GM13977 (cell line): ENCODE measurements around the gene ROBO2.

ENCODE experiments used
- DNase-seq: peaks from one replicate; pipeline ENCODE4 v3.0.0; 2012; ENCODE audit warnings: low spot score
- in situ Hi-C: fragments of 300-500 bp; cut with MboI; formaldehyde crosslinking; loops from one replicate; pipeline ENCODE4 v1.12.0; 2022; ENCODE audit warnings: low sequenced_read_pairs, low pct_unique_long_range_greater_than_20kb, mixed read lengths, inconsistent platforms; ENCODE audit not compliant: unreplicated experiment
- TF ChIP-seq, protein P1 (sequence below): IDR thresholded peaks from 2 replicates; pipeline ENCODE4 v1.5.1; 2012; ENCODE audit warnings: mild to moderate bottlenecking, control low read depth; ENCODE audit not compliant: insufficient read depth; ENCODE audit errors: extremely low read depth, missing control alignments

ROBO2 gene

DNA sequence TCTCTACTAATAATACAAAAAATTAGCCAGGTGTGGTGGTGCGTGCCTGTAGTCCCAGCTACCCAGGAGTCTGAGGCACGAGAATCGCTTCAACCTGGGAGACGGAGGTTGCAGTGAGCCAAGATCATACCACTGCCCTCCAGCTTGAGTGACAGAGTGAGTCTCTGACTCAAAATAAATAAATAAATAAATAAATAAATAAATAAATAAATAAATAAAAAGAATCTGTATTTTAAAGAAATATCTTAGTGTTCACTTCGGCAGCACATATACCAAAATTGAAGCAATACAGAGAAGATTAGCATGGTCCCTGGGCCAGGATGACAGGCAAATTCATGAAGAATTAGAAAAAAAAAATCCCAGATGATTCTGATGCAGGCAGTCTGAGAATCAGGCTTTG, 51.9 kb downstream of the ROBO2 start:
- TF ChIP-seq, protein P1, sequence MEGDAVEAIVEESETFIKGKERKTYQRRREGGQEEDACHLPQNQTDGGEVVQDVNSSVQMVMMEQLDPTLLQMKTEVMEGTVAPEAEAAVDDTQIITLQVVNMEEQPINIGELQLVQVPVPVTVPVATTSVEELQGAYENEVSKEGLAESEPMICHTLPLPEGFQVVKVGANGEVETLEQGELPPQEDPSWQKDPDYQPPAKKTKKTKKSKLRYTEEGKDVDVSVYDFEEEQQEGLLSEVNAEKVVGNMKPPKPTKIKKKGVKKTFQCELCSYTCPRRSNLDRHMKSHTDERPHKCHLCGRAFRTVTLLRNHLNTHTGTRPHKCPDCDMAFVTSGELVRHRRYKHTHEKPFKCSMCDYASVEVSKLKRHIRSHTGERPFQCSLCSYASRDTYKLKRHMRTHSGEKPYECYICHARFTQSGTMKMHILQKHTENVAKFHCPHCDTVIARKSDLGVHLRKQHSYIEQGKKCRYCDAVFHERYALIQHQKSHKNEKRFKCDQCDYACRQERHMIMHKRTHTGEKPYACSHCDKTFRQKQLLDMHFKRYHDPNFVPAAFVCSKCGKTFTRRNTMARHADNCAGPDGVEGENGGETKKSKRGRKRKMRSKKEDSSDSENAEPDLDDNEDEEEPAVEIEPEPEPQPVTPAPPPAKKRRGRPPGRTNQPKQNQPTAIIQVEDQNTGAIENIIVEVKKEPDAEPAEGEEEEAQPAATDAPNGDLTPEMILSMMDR: no peak
- in situ Hi-C loops: no loop called here
- no peak for DNase-seq

DNA sequence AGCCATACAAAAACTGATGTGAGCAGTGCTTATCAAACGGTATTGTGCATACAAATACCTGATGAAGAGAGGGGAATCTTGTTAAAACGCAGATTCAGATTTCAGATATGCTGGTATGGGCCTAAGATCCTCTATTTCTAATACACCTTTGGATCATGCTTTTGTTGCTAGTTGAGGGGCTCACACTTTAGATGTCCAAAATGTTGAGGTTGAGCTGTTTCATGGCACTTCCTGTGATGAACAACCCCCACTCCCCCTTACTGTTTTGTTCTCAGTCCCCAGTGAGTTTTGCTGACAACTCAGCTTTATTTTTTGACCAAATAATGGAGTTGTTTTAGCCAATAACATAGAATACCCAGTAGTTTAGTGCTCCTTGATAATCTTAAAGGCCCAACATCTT, 53.2 kb downstream of the ROBO2 start:
- in situ Hi-C loops: no loop called here
- TF ChIP-seq, protein P1: no peak
- DNase-seq: no peak

DNA sequence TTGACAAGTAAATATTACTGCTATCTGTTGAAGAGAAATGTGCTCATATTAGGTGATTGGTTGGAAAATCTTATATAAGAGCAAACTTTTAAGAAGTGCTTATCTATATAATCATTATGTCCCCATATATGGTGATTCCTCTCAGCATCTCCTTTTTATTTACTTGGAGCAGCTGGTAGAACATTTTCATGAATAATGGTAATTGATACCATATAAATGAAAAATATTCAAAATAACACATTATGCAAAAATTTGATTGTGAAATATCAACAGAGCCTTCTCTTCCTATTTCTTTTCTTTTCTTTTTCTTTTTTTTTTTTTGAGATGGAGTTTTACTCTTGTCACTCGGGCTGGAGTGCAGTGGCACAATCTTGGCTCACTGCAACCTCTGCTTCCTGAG, 56.2 kb downstream of the ROBO2 start:
- TF ChIP-seq, protein P1: no peak
- DNase-seq: no peak
- in situ Hi-C loops: no loop called here

DNA sequence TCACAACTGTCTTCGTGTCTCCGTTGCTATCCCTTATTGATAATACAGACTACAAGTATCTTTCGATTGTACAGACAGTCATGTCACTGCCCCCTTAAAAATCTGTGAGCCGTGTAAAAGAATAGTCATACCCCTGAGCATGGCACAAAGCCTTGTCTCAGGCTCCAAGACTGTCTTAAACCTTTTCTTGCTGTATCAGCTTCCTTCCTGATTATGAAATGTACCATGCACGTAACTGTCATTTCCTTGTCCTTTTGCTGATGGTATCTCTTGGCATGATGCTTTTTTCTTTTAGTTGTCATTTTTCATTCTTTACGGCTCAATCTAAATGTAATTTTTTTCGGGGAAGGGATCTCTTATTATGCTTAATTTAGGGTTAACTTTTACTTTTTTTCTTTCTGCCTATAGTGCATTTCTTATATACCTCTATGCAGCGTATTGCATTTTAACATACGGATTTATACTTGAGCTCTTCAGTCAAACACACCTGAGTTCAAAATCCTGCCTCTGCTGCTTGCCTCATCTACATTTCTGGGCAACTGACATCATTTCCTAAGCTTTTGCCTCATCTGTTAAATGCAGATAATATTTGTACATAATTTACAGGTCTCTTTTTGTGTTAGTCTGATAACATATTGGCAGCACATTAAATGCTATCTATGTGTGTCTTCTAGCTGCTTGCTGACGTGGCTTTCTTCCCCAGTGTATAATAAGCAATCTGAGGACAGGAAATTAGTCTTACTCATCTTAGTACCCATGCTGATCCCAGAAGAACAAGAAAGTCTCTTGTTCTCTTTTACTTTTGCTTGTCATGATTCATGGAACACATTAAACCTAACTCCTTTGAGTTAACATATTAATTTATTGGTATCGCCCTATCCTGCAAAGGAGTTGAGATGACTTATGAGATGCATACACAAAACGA, 57.3 kb downstream of the ROBO2 start:
- DNase-seq: no peak
- in situ Hi-C loops: no loop called here

DNA sequence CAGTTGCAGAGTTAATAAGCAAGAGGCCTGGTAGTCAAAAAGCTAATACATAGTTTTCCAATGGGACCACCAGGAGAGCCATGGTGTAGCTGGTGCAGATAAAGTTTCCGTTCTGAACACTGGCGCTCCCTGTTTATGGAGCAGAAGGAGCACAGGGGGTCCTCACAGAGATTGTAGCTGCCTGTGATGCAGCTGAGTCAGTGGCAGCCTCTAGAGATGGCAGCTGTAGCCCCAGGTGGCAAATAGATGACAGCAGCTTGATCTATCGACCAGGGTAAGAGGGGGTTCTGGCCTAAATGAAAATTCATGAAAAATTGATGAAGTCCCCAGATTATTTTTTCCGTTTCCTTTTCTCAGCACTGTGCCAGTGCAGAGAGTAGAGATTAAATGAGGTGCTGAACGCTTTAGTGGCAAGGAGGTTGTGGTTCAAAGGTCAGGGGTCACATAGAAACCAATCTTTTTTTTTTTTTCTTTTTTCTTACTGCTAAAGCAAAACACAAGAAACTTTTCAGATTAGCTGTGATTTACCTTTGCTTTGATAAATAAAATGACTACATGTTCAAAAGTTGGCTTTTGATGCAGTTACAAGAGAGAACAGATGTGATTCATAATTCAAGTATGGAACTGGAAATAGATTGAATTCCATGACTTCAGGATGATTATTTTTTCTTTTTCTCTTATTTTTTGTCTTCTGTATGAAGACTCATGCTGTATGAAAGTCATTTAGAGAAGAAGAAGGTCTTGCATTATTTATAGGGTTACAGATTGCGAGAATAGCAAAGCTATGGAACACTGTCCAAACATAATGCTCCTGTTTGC, 63.3 kb downstream of the ROBO2 start:
- no peak for DNase-seq
- in situ Hi-C loops: no loop called here
- TF ChIP-seq, protein P1: no peak

More for the DNA sequence above, 57.3 kb downstream of the ROBO2 start:
- TF ChIP-seq, protein P1: no peak

DNA sequence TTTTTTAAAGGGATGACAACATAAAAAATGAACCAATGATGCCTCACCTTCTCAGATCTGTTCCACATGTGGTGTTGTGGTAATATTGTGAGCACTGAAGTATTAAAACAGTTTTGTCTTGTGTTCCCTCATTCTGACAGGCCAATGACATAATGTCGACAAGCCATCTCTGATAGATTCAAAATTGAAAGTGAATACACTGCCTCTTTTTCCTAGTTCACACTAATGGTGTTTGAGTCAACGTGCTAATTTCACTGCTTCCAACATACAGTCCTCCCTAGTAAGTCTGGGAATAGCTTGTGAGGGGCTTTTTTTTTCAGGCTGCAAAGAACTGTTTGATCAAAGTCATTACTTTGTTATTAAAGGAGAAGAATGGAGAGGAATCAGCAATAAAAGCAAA, 82.8 kb downstream of the ROBO2 start:
- TF ChIP-seq, protein P1: no peak
- DNase-seq: no peak
- in situ Hi-C loops: no loop called here
